ENCODE data around the gene CHGA.

Gene CHGA

GRCh38 chr14:92984082-92984788, 61.3 kb downstream of the CHGA start:
- DNase-seq (ENCODE audit: low spot score) = no peak
